ENCODE results near the gene TRAPPC10. TPM values are rescaled to one million over a fixed set of nuclear protein-coding genes. Genes with fewer than 3 reads are reported as not detected.

TRAPPC10 gene
- total RNA-seq, 2 donors from 2014 or later = 46.6 to 50.2 TPM

DNA sequence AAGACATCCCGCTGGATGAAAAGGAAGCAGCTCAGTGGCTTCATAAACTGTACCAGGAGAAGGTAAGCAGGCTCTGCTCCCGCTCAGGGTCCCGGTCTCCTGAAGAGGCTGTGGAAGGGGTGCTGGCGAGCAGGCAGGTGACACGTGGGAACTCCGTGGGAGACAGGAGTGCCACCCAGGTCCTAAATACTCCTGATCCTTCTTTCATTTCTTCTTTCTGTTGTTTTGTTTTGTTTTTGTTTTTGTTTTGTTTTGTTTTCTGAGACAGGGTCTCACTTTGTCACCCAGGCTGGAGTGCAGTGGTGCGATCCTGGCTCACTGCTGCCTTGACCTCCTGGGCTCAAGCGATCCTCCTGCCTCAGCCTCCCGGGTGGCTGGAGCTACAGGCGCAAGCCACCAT lies 34.0 kb upstream of the TRAPPC10 start:
- DNase-seq = no peak
- H3K9me3 ChIP-seq = no peaks in the 10 kb centered on the region
- TF ChIP-seq, protein P1, sequence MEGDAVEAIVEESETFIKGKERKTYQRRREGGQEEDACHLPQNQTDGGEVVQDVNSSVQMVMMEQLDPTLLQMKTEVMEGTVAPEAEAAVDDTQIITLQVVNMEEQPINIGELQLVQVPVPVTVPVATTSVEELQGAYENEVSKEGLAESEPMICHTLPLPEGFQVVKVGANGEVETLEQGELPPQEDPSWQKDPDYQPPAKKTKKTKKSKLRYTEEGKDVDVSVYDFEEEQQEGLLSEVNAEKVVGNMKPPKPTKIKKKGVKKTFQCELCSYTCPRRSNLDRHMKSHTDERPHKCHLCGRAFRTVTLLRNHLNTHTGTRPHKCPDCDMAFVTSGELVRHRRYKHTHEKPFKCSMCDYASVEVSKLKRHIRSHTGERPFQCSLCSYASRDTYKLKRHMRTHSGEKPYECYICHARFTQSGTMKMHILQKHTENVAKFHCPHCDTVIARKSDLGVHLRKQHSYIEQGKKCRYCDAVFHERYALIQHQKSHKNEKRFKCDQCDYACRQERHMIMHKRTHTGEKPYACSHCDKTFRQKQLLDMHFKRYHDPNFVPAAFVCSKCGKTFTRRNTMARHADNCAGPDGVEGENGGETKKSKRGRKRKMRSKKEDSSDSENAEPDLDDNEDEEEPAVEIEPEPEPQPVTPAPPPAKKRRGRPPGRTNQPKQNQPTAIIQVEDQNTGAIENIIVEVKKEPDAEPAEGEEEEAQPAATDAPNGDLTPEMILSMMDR (IDR thresholded peaks at IDR 0.05) = no peak
- no peak overlapping the region for H3K27ac ChIP-seq
- H3K4me1 ChIP-seq = no peaks in the 10 kb centered on the region
- H3K4me3 ChIP-seq = no peak overlapping the region
- peaks cover 4% of the 10 kb centered on the region for H3K36me3 ChIP-seq
- intact Hi-C loops (cut with DNase I) = no loop called here
- H3K9ac ChIP-seq (ENCODE audit: low read depth in 2 of 2, low read length in 2 of 2) = no peak overlapping the region
- H3K27me3 ChIP-seq = no peaks in the 10 kb centered on the region

DNA sequence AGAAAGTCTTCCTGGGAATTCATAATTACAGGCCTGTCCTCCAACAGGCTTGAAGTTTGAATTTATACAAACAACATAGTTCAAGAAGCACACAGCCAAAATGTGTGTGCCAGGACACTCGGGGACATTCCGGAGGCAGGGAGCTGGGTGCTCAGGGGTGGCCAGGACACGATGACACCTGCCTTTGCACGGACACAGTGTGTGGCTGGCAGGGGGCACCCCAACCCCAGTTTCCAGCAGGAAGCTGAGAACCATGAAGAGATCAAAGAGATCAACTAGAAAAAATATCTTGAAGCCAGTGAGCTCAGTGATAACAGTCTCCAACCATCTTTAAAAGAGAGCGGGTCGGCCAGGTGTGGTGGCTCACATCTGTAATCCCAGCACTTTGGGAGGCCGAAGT lies 32.5 kb upstream of the TRAPPC10 start:
- H3K36me3 ChIP-seq = peaks cover 4% of the 10 kb centered on the region
- no peak overlapping the region for H3K9ac ChIP-seq (ENCODE audit: low read depth in 2 of 2, low read length in 2 of 2)
- no peaks in the 10 kb centered on the region for H3K9me3 ChIP-seq
- H3K27me3 ChIP-seq = no peaks in the 10 kb centered on the region
- no peak overlapping the region for H3K27ac ChIP-seq
- TF ChIP-seq, protein P1 (IDR thresholded peaks at IDR 0.05) = no peak
- intact Hi-C loops (cut with DNase I) = no loop called here
- DNase-seq = no peak
- H3K4me3 ChIP-seq = no peak overlapping the region
- H3K4me1 ChIP-seq = no peaks in the 10 kb centered on the region

DNA sequence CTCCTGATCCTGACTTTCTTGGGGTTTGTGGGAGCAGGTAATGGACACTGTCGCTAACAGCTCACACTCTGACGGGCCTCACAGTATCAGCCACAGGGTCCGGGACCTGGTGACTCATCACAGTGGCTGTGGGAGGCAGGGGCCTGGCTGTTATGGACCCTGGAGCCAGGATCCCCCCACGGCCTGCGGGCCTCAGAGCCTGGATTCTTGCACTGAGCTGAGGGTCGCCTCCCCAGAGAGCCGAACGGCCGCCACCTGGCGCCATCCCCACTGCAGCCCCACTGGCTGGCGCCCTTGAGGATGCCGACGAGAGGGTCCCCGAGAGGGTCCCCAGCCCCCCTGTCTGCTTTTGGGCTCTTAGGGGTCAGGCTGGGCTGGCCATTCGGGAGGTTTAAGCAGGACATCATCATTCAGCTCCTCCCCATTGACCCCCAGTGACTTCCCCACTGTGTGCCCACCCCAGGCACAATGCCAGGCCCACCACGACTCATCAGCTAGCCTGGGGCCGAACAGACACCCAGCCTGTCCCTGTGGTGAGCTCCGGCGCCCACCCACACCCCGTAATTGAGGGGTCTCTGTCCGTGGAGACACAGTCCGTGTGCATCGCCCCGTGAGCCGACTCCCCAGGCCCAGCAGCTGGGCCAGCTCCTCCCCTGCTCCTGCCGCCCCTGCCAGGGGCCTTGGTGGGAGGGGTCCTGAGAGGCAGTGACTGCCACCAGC lies 30.8 kb upstream of the TRAPPC10 start:
- Histone ChIP-seq H3K4me3 (no peak overlapping the region), H3K27ac (no peak overlapping the region), H3K9ac (ENCODE audit: low read depth in 2 of 2, low read length in 2 of 2) (no peak overlapping the region), H3K36me3 (peaks cover 4% of the 10 kb centered on the region), H3K9me3 (no peaks in the 10 kb centered on the region), H3K27me3 (no peaks in the 10 kb centered on the region), H3K4me1 (no peaks in the 10 kb centered on the region)
- intact Hi-C loops (cut with DNase I) = no loop called here
- TF ChIP-seq, protein P1 (IDR thresholded peaks at IDR 0.05) = no peak
- DNase-seq = no peak

DNA sequence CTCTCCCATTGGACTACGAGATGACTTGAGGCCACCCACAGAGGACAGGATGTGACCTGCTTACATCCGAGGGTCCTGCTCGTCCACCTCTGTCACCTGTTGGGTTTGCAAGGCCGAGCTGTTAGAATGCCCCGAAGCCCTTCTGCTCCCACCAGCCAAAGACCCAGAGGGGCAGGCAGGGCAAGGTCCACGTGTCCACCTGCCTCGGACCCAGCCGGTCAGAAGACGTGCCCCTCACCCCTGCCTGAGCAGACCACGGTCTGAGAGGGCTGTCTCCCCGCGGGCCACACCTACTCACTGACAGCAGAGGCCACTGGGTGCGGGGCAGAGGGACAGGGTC lies 30.3 kb upstream of the TRAPPC10 start:
- H3K27ac ChIP-seq = no peak overlapping the region
- DNase-seq = no peak
- no peaks in the 10 kb centered on the region for H3K9me3 ChIP-seq
- TF ChIP-seq, protein P1 (IDR thresholded peaks at IDR 0.05) = no peak
- H3K4me3 ChIP-seq = no peak overlapping the region
- intact Hi-C loops (cut with DNase I) = no loop called here
- no peaks in the 10 kb centered on the region for H3K4me1 ChIP-seq
- H3K9ac ChIP-seq (ENCODE audit: low read depth in 2 of 2, low read length in 2 of 2) = no peak overlapping the region
- H3K27me3 ChIP-seq = no peaks in the 10 kb centered on the region
- peaks cover 4% of the 10 kb centered on the region for H3K36me3 ChIP-seq

DNA sequence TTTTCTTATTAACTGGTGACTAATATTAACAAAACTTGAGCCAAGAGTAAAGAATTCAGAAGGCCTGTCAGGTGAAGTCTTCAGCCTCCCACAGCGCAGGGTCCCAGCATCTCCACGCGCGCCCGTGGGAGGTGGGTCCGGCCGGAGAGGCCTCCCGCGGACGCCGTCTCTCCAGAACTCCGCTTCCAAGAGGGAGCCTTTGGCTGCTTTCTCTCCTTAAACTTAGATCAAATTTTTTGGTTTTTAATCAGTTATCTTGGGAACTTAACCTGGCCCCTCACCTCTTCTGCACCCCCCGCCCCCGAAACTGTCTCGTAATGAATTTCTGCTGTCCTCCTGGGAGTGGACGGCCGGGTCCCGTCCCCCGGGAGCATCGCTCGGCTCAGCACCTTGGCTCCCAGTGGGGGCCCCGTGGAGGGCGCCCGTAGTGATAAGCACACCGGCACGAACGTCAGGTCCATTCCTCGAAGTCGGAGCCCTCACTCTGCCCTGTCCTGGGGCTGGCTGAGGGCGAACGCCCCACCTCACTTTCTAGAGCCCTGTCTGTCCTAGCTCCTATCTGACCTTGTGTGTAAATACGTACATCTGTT lies 29.5 kb upstream of the TRAPPC10 start:
- TF ChIP-seq, protein P1 (IDR thresholded peaks at IDR 0.05) = no peak
- Histone ChIP-seq H3K9me3 (no peaks in the 10 kb centered on the region), H3K4me1 (no peaks in the 10 kb centered on the region), H3K27me3 (no peaks in the 10 kb centered on the region), H3K4me3 (no peak overlapping the region), H3K27ac (no peak overlapping the region), H3K9ac (ENCODE audit: low read depth in 2 of 2, low read length in 2 of 2) (no peak overlapping the region), H3K36me3 (peaks cover 4% of the 10 kb centered on the region)
- intact Hi-C loops (cut with DNase I) = no loop called here
- DNase-seq = no peak
